ENCODE results near the gene FBLN5. TPM values are rescaled to one million over a fixed set of nuclear protein-coding genes. Genes with fewer than 3 reads are reported as not detected.

FBLN5 gene
- total and polyA plus RNA-seq, 2 of the 4 experiments (the other 2 are of a cell fraction) = 10.6 to 76.4 TPM

GRCh38 chr14:91888641-91889476, 58.6 kb downstream of the FBLN5 start (continued):
- no peak for TF ChIP-seq MAZ (IDR thresholded peaks at IDR 0.05; ENCODE audit: borderline replicate concordance, low read depth, low read length)

GRCh38 chr14:91886961-91887360, 60.5 kb downstream of the FBLN5 start:
- H3K18ac ChIP-seq (ENCODE audit: low read depth, low read length) = no peak overlapping the region
- peaks cover 60% of the 10 kb centered on the region for H3K36me3 ChIP-seq (ENCODE audit: control insufficient read depth, insufficient read depth, low read length)
- H2AFZ ChIP-seq (replicated peaks; ENCODE audit: low read length, poor library complexity) = no peak overlapping the region
- no peak for TF ChIP-seq FOS (IDR thresholded peaks at IDR 0.05; ENCODE audit: low read depth, low read length)
- no peak for TF ChIP-seq MAZ (IDR thresholded peaks at IDR 0.05; ENCODE audit: borderline replicate concordance, low read depth, low read length)
- TF ChIP-seq NFE2L2 (IDR thresholded peaks at IDR 0.05; ENCODE audit: low read depth, low read length) = no peak
- ChIA-PET CTCF (no interaction called here), POLR2A (ENCODE audit: unreplicated experiment) (no interaction called here)
- BruUV-seq (replicated peaks) = no TSS peak
- no peak overlapping the region for H4K5ac ChIP-seq (ENCODE audit: low read depth, low read length)
- DNase-seq (no peak), ATAC-seq (ENCODE audit: low read depth) (no peak)
- no peak overlapping the region for H3K14ac ChIP-seq (replicated peaks; ENCODE audit: low read depth, low read length)
- intact Hi-C loops (cut with micrococcal nuclease) = loop anchor here (5.0 kb wide), 1 partner anchor 545 kb away; no protein-coding TSS in a partner anchor
- no peak overlapping the region for H2BK120ac ChIP-seq (ENCODE audit: low read depth, low read length)
- H4K8ac ChIP-seq (ENCODE audit: low read depth in 2 of 2, low read length in 2 of 2) = no peak overlapping the region
- no peak overlapping the region for H3K9ac ChIP-seq (ENCODE audit: low read depth, low read length)
- no peak overlapping the region for H3K27ac ChIP-seq (ENCODE audit: insufficient read depth, low read length)
- H2BK5ac ChIP-seq (ENCODE audit: low read depth, low read length, poor library complexity, severe bottlenecking) = no peak overlapping the region
- H3K4me3 ChIP-seq (ENCODE audit: insufficient read depth, low read depth, low read length) = no peak overlapping the region
- peaks cover 3% of the 10 kb centered on the region; the same call in 1 of the 2 replicates for H4K20me1 ChIP-seq (ENCODE audit: insufficient read depth, low read length)
- no peaks in the 10 kb centered on the region; the same call in 1 of the 2 replicates for H3K4me1 ChIP-seq (ENCODE audit: control insufficient read depth, insufficient read depth, low read length)
- WGBS, 2 experiments (ENCODE audit: extremely low coverage in 2 of 2, insufficient read length in 1 of 2) = 92% methylated on average over 5 of the region's 8 CpGs; no CpG with 5 or more reads in 1 of the 2 experiments
- H3K27me3 ChIP-seq (ENCODE audit: control insufficient read depth, insufficient read depth, low read length) = no peaks in the 10 kb centered on the region
- H3K4me2 ChIP-seq (ENCODE audit: low read depth, low read length) = no peak overlapping the region
- H3K56ac ChIP-seq (ENCODE audit: extremely low read depth, insufficient read depth, low read length) = no peak overlapping the region
- no peak overlapping the region for H4K91ac ChIP-seq (ENCODE audit: insufficient read depth, low read depth, low read length)
- no peak overlapping the region for H2AK5ac ChIP-seq (ENCODE audit: low read depth, low read length)
- in situ Hi-C loops (cut with MboI; ENCODE audit: low sequenced_read_pairs) = no loop called here
- no peaks in the 10 kb centered on the region for H3K79me1 ChIP-seq (ENCODE audit: low read depth in 1 of 2, low read length in 2 of 2)
- no peaks in the 10 kb centered on the region for H3K9me3 ChIP-seq (ENCODE audit: control insufficient read depth, insufficient read depth, low read length)
- H2AK9ac ChIP-seq (replicated peaks; ENCODE audit: low read depth, low read length, poor library complexity) = no peak overlapping the region
- no peak overlapping the region for H3K4ac ChIP-seq (ENCODE audit: low read depth, low read length)
- H3K9me1 ChIP-seq (ENCODE audit: insufficient read depth, low read length) = peaks cover 4% of the 10 kb centered on the region; the same call in 1 of the 2 replicates
- no peak overlapping the region for H2BK20ac ChIP-seq (ENCODE audit: low read depth, low read length)
- H3K23ac ChIP-seq (ENCODE audit: low read depth, low read length) = no peak overlapping the region
- H2BK15ac ChIP-seq (ENCODE audit: low read depth, low read length) = no peak overlapping the region
- dilution Hi-C loops (cut with HindIII; ENCODE audit: low sequenced_read_pairs, unreplicated experiment) = no loop called here

Measured in IMR-90 (cell line).